Glomerular visceral epithelial cell (primary cell): ENCODE data around the gene PPP1R17.

Source experiments
- DNase-seq: peaks from one replicate; pipeline ENCODE4 v3.0.0-alpha.2; 2016; ENCODE audit errors: extremely low spot score

Gene PPP1R17

GRCh38 chr7:31687024-31687748 is at the start of gene PPP1R17:
TSS of gene PPP1R17 (plus strand) at chr7:31687215. CDS start at chr7:31692442, 5,227 bp downstream.
- DNase-seq = no peak

- DNase-seq = no peak
Measured at GRCh38 chr7:31640381-31640780, 46.6 kb upstream of the PPP1R17 start.

GRCh38 chr7:31642681-31643115 is 44.3 kb upstream of the PPP1R17 start:
- DNase-seq = no peak

- no peak for DNase-seq
Measured at GRCh38 chr7:31646942-31647341, 40.1 kb upstream of the PPP1R17 start.

- DNase-seq = no peak
Measured at GRCh38 chr7:31647511-31647910, 39.5 kb upstream of the PPP1R17 start.

- no peak for DNase-seq
Measured at GRCh38 chr7:31648288-31648687, 38.7 kb upstream of the PPP1R17 start.

GRCh38 chr7:31648880-31649279 is 38.1 kb upstream of the PPP1R17 start:
- DNase-seq = no peak

- no peak for DNase-seq
Measured at GRCh38 chr7:31651234-31652062, 35.6 kb upstream of the PPP1R17 start.

GRCh38 chr7:31652063-31652326 is 35.0 kb upstream of the PPP1R17 start:
- DNase-seq = no peak

GRCh38 chr7:31663072-31663471 is 23.9 kb upstream of the PPP1R17 start:
- DNase-seq = no peak

GRCh38 chr7:31664890-31665289 is 22.1 kb upstream of the PPP1R17 start:
- DNase-seq = no peak

GRCh38 chr7:31665546-31665945 is 21.5 kb upstream of the PPP1R17 start:
- no peak for DNase-seq

GRCh38 chr7:31669461-31669860 is 17.6 kb upstream of the PPP1R17 start:
- DNase-seq = no peak

- no peak for DNase-seq
Measured at GRCh38 chr7:31679574-31680305, 7.3 kb upstream of the PPP1R17 start.

GRCh38 chr7:31683445-31684225 is 3.4 kb upstream of the PPP1R17 start:
- DNase-seq = no peak

GRCh38 chr7:31688372-31688771 is 1.4 kb downstream of the PPP1R17 start:
- no peak for DNase-seq

- no peak for DNase-seq
Measured at GRCh38 chr7:31688996-31689395, 2.0 kb downstream of the PPP1R17 start.

- DNase-seq = no peak
Measured at GRCh38 chr7:31690935-31691334, 3.9 kb downstream of the PPP1R17 start.

- DNase-seq = no peak
Measured at GRCh38 chr7:31692451-31692850, 5.4 kb downstream of the PPP1R17 start.

- no peak for DNase-seq
Measured at GRCh38 chr7:31692871-31693270, 5.9 kb downstream of the PPP1R17 start.

- no peak for DNase-seq
Measured at GRCh38 chr7:31695859-31696614, 9.0 kb downstream of the PPP1R17 start.
